HG02588 (cell line): Measurements from ENCODE around the gene TSKU.
"Not testable (repeated sequence)": the region's sequence is repeated elsewhere in the genome, so short reads cannot be mapped to it uniquely, and the experiment has no call there.

ENCODE experiments used
- ATAC-seq: cut with Tn5 transposase; IDR thresholded peaks from one replicate; pipeline ENCODE4 v1.9.1; 2021; ENCODE audit warnings: mild to moderate bottlenecking, moderate library complexity; ENCODE audit not compliant: unreplicated experiment

Gene TSKU

DNA sequence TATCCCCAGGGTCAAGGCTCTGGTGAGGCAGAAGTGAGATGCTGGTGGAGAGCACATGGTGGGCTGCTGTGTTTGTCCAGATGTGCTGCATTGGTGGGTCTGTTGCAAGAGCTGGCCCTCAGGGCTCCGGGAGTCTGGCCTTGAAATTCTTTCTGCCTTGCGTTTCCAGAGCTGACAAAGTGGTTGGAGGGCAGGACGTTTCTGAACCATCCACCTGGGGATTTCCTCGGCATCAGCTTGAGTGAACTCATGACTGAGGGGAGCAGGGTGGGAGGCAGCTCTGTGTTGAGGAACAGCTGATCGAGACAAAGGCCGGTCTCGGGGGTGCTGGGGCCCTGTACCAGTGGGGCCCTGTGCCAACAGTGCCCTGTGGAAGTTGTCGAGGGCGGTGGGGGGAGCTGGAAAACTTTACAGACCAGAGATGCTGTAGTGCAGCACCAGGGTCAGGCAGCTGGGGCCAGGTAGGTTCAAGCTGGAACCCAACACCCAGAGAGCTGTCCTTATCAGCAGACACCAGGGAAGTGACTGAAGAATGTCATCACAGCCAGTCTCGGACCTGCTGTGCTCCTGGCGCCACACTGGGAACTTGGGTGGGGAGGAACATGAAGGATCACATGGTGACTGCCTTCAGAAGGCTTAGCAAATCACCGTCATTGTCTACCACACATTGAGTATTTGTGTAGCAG, 4.9 kb downstream of the TSKU start:
- ATAC-seq: no peak

DNA sequence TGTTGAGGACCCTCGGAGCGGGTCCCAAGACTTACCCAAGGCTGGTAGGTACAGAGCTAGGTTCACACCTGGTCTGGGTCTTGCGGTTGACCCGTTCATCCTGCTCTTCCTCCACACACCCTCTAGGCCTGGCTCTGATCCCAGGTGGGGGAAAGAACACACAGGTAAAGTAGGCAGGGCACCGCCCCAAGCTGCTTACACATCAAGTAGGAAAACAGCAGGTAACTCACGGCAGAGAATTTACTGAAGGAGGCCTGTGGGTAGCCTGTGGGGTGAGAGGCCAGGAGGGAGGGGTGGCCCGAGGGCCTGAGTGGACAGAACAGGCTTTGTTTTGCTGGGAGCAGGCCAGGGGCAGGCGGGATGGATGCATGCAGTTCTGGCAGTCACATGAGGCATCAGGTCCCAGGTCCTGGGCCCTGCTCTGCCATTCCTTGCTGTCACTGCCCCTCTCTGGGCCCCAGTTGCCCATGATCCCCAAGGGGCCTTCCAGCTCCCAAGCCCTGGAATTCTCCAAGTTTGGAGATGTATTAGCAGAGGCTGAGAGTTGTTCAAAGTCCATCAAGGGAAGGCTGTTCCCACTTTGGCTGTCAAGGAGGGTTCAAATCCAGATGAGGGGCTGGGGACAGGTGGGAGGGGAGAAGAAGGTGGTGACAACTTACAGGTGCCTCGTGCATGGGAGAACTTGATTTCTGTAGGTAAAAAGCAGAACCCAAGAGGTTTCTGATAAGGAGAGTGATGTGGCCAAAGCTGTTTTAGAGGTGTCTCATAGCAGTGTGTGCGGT, 5.7 kb downstream of the TSKU start:
- no peak for ATAC-seq

- ATAC-seq: no peak
These were observed 6.2 kb downstream of the TSKU start for GRCh38 chr11:76789443-76789719.

DNA sequence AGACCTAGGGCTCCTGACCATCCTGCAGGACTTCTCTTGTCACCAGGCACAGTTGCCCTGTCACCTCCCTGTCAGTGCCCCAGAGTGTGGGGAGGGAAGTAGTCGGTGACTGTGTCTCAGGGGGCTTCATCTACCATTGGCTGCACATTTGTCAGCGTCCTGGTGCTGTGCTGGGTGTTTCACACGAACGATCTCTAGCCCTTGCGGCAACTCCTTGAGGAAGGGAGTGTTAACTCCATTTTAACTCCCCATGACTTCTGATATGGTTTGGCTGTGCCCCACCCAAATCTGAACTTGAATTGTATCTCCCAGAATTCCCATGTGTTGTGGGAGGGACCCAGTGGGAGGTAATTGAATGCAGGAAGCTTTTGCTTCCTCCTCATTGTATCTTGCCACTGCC, 7.1 kb downstream of the TSKU start:
- no peak for ATAC-seq

DNA sequence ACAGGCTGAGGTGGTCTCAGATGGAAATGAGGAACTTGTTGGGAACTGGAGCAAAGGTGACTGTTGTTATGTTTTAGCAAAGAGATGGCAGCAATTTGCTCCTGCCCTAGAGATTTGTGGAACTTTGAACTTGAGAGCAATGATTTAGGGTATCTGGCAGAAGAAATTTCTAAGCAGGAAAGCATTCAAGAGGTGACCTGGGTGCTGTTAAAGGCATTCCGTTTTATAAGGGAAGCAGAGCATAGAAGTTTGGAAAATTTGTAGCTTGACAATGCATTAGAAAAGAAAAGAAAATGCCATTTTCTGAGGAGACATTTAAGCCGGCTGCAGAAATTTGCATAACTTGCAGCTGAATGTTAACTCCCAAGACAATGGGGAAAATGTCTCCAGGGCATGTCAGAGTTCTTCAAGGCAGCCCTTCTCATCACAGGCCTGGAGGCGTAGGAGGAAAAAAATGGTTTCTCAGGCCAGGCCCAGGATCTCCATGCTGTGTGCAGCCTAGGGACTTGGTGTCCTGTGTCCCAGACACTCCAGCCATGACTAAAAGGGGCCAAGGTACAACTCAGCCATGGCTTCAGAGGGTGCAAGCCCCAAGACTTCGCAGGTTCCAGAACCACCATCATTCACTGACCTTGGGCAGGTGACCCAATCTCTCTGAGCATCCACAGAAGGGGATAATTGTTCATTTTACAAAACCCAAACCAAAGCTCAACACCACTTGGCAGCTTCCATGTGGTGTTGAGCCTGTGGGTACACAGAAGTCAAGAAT, 8.0 kb downstream of the TSKU start:
- not testable (repeated sequence) for ATAC-seq

- no peak for ATAC-seq
These were observed 8.7 kb downstream of the TSKU start for GRCh38 chr11:76791861-76792260.

GRCh38 chr11:76792505-76793264, 9.5 kb downstream of the TSKU start:
- ATAC-seq: no peak

GRCh38 chr11:76793391-76794291, 10.5 kb downstream of the TSKU start:
- no peak for ATAC-seq

GRCh38 chr11:76794371-76795289, 11.5 kb downstream of the TSKU start:
- ATAC-seq: no peak

- ATAC-seq: no peak
These were observed 12.3 kb downstream of the TSKU start for GRCh38 chr11:76795290-76795935.

DNA sequence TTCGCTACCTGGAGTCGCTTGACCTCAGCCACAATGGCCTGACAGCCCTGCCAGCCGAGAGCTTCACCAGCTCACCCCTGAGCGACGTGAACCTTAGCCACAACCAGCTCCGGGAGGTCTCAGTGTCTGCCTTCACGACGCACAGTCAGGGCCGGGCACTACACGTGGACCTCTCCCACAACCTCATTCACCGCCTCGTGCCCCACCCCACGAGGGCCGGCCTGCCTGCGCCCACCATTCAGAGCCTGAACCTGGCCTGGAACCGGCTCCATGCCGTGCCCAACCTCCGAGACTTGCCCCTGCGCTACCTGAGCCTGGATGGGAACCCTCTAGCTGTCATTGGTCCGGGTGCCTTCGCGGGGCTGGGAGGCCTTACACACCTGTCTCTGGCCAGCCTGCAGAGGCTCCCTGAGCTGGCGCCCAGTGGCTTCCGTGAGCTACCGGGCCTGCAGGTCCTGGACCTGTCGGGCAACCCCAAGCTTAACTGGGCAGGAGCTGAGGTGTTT, 12.8 kb downstream of the TSKU start:
- no peak for ATAC-seq

- ATAC-seq: no peak
These were observed 13.5 kb downstream of the TSKU start for GRCh38 chr11:76796511-76797198.

- no peak for ATAC-seq
These were observed 14.4 kb downstream of the TSKU start for GRCh38 chr11:76797341-76798201.

DNA sequence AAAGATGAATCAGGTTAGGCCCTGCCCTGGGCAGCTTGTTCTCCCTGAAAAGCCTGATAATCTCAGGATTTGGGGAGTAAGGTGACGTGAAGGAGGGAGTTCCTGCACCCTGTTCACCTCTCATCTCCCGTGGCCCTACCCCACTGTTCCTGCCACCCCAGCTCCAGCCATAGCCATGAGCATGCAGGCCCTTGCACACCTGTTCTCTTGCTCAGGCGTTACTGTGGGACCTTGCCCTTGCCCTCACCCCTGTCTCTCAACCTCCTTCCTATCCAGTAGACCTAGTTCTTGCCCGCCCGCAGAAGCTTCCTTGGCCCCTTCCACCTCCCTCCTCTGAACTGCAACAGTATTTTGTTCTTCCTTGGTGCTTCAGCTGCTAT, 15.0 kb downstream of the TSKU start:
- ATAC-seq: no peak

DNA sequence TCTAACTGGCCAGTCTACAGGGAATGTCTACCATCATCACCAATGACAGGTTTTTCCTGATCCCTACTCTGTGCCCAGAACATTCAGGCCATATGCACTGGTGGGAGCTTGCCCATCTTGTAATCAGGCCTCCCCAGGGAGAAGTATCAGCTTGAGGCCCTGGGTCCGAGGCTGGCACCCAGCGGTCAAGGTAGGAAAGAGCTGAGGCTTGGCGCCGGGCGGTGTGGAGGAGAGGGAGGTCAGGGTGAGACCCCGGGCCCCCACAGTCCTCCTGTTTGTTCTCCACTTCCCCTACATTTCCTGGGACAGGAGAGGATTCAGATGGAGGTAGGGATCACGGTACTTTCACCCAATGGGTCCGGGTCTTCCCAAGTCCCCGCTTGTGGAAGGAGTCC, 15.5 kb downstream of the TSKU start:
- no peak for ATAC-seq

DNA sequence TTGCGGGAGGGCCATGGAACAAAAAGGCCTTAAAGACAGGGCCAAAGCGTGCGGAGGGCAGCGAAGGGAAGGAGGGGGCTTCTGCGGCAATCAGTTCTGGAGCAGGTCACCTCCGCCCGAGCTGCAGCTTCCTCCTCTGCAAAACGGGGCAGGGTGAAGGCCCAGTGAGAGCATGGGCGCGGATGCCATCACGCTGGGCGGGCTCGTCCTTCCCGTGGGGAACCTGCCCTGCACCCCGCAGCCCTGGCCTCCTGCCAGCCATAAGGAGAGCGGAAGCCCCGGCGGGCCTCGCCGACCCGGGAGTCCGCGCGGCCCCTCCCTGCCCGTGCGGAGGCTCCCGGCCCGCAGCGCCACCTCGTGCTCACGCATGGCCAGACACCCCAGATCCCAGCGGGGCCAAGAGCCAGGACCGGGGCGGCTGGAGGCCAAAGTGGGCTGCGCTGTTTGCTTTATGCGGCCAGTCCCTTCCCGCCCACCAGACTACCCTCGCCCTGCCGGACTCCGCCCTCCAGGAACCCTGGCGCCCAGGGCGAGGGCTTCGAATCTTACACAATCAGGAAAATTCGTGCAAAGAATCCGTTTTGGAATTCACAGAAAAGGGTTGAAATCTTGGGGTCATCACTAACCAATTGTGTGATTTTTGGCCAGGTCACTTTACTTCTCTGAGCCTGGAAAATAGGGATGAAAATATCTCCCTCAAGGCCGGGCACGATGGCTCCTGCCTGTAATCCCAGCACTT, 16.1 kb downstream of the TSKU start:
- peak; percentile 76 for ATAC-seq
